Measurements from ENCODE around the gene CRIP2. TPM values are rescaled to one million over a fixed set of nuclear protein-coding genes. Genes with fewer than 3 reads are reported as not detected.

Gene CRIP2
- total and polyA plus RNA-seq, 9 of the 15 experiments (the other 6 are each of a cell fraction or from before 2014, with no cell fraction given) = 0.18 to 2.0 (median 0.69) TPM; not detected in 1

DNA sequence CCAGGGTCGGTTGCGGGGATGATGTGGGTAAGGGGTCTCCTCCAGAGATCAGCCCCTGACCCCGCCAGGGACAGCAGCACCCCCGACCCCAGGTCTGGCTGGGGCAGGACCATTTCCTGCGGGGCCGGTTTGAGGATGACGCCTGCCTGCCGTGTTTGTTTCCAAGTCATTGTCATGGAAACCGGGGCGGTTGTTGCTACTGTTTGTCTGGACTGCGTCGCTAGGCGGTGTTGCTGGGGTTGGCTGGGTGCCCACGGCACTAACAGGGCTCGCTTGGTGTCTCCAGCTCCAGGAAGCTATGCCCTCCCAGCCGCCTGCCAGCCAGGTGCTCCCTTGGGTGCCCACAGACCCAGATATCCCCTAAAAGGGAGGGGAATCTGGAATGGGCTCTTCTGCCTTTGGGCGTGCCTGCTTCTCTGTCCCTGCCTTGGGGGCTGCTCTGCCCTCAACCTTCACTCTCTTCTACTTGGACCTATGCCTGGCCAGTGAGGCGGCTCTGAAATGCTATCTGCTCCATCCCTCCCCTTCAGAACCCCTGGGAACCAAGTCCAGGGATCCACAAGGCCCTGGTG lies 7.4 kb downstream of the CRIP2 start (continued):
- TF ChIP-seq POLR3G (IDR thresholded peaks at IDR 0.05; ENCODE audit: extremely low read depth, insufficient read length, insufficient replicate concordance) = no peak
- peak; percentile 76 for TF ChIP-seq BMI1 (IDR thresholded peaks at IDR 0.05; ENCODE audit: low read length)
- peak; percentile 83; the same call in 1 of the 2 replicates for TF ChIP-seq ZBTB7A (IDR thresholded peaks at IDR 0.05; ENCODE audit: borderline replicate concordance, control insufficient read depth, low read depth, low read length)
- TF ChIP-seq, protein P1, sequence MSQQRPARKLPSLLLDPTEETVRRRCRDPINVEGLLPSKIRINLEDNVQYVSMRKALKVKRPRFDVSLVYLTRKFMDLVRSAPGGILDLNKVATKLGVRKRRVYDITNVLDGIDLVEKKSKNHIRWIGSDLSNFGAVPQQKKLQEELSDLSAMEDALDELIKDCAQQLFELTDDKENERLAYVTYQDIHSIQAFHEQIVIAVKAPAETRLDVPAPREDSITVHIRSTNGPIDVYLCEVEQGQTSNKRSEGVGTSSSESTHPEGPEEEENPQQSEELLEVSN (IDR thresholded peaks at IDR 0.05; ENCODE audit: borderline replicate concordance in 1 of 2, extremely low read depth in 1 of 2, insufficient read depth in 1 of 2, insufficient read length in 1 of 2, low read depth in 1 of 2, low read length in 1 of 2, poor library complexity in 1 of 2, severe bottlenecking in 1 of 2) = no peak
- no peak for TF ChIP-seq PHF21A (IDR thresholded peaks at IDR 0.05; ENCODE audit: borderline replicate concordance, low read depth)
- TF ChIP-seq FOXJ3 (CRISPR knock-in tag; IDR thresholded peaks at IDR 0.05) = peak; percentile 99
- TF ChIP-seq, protein P2, sequence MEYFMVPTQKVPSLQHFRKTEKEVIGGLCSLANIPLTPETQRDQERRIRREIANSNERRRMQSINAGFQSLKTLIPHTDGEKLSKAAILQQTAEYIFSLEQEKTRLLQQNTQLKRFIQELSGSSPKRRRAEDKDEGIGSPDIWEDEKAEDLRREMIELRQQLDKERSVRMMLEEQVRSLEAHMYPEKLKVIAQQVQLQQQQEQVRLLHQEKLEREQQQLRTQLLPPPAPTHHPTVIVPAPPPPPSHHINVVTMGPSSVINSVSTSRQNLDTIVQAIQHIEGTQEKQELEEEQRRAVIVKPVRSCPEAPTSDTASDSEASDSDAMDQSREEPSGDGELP (CRISPR knock-in tag; IDR thresholded peaks at IDR 0.05; ENCODE audit: borderline replicate concordance) = 0 out of 2 replicates have a peak, but pooled peaks have one; percentile 11
- peak; percentile 18 for TF ChIP-seq CCNT2 (IDR thresholded peaks at IDR 0.05; ENCODE audit: borderline replicate concordance, extremely low read depth, insufficient read length, low read depth, low read length)
- TF ChIP-seq CTBP1 (IDR thresholded peaks at IDR 0.05; ENCODE audit: borderline replicate concordance) = peak; percentile 33; the same call in 1 of the 2 replicates
- TF ChIP-seq NEUROD1 (IDR thresholded peaks at IDR 0.05; ENCODE audit: borderline replicate concordance, low read depth, low read length, partially characterized antibody) = peak; percentile 82
- TF ChIP-seq, protein P3, sequence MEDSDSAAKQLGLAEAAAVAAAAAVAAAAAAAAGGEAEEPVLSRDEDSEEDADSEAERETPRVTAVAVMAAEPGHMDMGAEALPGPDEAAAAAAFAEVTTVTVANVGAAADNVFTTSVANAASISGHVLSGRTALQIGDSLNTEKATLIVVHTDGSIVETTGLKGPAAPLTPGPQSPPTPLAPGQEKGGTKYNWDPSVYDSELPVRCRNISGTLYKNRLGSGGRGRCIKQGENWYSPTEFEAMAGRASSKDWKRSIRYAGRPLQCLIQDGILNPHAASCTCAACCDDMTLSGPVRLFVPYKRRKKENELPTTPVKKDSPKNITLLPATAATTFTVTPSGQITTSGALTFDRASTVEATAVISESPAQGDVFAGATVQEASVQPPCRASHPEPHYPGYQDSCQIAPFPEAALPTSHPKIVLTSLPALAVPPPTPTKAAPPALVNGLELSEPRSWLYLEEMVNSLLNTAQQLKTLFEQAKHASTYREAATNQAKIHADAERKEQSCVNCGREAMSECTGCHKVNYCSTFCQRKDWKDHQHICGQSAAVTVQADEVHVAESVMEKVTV (CRISPR knock-in tag; IDR thresholded peaks at IDR 0.05) = no peak
- TF ChIP-seq NR1H2 (CRISPR knock-in tag; IDR thresholded peaks at IDR 0.05) = no peak
- peak; percentile 9; the same call in 1 of the 2 replicates for TF ChIP-seq EP300 (IDR thresholded peaks at IDR 0.05; ENCODE audit: low read length)
- peak in 1 of 2 experiments; percentile 55; a peak in 2 of 4 replicates for TF ChIP-seq FOXK2 (conservative IDR thresholded peaks at IDR 0.05 in 1 of 2, IDR thresholded peaks at IDR 0.05 in 1 of 2; ENCODE audit: low read depth in 2 of 2)
- TF ChIP-seq, protein P4, sequence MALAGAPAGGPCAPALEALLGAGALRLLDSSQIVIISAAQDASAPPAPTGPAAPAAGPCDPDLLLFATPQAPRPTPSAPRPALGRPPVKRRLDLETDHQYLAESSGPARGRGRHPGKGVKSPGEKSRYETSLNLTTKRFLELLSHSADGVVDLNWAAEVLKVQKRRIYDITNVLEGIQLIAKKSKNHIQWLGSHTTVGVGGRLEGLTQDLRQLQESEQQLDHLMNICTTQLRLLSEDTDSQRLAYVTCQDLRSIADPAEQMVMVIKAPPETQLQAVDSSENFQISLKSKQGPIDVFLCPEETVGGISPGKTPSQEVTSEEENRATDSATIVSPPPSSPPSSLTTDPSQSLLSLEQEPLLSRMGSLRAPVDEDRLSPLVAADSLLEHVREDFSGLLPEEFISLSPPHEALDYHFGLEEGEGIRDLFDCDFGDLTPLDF (CRISPR knock-in tag; IDR thresholded peaks at IDR 0.05) = no peak
- TF ChIP-seq, protein P5, sequence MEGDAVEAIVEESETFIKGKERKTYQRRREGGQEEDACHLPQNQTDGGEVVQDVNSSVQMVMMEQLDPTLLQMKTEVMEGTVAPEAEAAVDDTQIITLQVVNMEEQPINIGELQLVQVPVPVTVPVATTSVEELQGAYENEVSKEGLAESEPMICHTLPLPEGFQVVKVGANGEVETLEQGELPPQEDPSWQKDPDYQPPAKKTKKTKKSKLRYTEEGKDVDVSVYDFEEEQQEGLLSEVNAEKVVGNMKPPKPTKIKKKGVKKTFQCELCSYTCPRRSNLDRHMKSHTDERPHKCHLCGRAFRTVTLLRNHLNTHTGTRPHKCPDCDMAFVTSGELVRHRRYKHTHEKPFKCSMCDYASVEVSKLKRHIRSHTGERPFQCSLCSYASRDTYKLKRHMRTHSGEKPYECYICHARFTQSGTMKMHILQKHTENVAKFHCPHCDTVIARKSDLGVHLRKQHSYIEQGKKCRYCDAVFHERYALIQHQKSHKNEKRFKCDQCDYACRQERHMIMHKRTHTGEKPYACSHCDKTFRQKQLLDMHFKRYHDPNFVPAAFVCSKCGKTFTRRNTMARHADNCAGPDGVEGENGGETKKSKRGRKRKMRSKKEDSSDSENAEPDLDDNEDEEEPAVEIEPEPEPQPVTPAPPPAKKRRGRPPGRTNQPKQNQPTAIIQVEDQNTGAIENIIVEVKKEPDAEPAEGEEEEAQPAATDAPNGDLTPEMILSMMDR (IDR thresholded peaks at IDR 0.05 in 2 of 3, conservative IDR thresholded peaks at IDR 0.05 in 1 of 3; ENCODE audit: insufficient read depth in 2 of 3, low read depth in 1 of 3, low read length in 3 of 3) = peak; percentile 30 to 33 (median 31); a peak in 2 of 6 replicates
- no peak for TF ChIP-seq ZNF384 (IDR thresholded peaks at IDR 0.05; ENCODE audit: low read depth, low read length)
- TF ChIP-seq HMGN3 (IDR thresholded peaks at IDR 0.05; ENCODE audit: borderline replicate concordance, extremely low read depth, insufficient read length, low read depth, low read length) = peak; percentile 58
